Hepatic stellate cell (primary cell): ENCODE results near the gene DCTN1.
"Not testable (repeated sequence)": the region's sequence is repeated elsewhere in the genome, so short reads cannot be mapped to it uniquely, and the experiment has no call there.

Experiments
- DNase-seq: peaks from one replicate; pipeline ENCODE4 v3.0.0; 2011; ENCODE audit warnings: low spot score

The DCTN1 gene

DNA sequence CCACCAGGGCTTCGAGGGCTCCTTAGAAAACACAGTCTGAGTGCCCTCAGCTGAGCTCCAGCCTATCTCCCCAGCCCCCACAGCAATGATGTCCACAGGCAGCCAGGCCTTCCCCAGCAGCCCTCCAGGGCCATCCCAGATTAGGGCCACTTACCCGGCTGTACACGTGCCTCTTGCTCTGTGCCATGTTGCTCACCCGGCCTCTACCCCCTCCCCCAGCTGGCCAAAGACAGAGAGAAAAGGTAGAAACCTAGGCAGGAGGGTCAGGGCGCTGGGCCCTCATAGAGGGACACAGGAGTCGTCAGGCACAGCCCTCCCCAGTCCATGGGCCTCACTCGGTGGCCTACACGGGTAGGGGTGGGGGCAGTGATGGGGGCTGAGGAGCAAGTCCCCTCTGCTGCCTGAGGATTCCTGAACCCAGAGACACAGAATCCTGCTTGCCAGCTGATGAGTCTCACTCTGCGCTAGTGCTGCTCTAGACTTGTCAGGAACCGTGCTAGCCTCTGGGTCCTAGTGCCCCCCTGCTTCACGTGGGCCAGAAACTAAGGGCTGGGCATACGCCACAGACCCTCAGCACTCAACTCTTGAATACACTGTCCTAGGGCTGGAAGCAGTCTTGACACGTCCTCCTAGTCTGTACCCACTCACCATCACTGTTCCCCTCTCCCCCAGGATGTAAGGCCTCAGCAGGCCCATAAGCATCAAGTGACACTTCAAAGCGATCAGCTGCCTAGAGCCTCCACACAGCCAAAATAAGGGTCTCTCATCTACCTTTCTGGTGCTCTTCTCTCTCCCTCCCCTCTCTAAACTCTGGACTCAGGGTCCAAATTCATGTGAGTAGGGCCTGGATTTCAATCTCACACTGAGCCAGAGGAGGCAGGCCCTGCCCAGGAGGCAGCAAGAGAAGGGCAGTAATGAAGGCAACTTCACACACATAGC is at the start of gene DCTN1:
Gene DCTN1 (minus strand): TSS at position 461 of the 939 bp plus-strand sequence. CDS start 274 bp downstream, at position 187.
- peak; percentile 87 for DNase-seq

DNA sequence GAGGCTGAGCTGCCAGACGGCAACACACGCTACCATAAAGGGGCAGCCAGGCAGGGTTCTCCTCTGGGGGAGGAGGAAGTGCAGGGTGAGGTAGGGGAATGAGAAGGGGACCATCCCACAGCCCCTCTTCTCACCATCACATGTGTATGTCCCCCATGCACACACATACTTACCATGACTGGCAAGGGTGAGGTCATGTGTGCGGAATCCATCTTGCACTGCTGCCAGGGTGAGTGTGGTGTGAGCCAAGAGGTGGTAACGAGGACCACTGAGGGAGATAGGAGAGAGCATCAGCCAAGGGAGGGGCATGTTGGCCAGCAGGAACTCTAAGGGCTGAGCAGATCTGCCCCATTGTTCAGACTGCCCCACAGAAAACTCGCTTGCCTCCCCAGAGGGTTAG is 48.6 kb upstream of the DCTN1 start:
- no peak for DNase-seq

DNA sequence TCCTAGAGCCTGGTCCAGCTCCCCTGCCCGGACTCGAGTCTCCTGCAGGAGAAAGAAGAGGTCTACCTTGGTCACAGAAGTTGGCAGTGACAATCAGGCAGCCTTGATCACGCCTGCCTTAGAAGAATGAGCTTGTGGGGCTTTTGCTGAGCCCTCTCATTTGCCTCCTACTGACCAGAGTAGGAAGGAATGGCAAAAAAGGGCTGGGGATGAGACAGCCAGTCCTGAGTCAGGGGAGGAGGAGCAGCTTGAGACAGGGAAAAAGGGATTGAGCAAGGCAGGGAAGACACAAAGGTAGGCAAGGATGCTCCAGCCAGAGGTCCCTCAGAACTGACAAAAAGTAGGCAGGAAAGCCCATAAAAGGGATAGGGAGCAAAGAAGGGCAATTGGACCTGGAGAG is 47.4 kb upstream of the DCTN1 start:
- DNase-seq: no peak

DNA sequence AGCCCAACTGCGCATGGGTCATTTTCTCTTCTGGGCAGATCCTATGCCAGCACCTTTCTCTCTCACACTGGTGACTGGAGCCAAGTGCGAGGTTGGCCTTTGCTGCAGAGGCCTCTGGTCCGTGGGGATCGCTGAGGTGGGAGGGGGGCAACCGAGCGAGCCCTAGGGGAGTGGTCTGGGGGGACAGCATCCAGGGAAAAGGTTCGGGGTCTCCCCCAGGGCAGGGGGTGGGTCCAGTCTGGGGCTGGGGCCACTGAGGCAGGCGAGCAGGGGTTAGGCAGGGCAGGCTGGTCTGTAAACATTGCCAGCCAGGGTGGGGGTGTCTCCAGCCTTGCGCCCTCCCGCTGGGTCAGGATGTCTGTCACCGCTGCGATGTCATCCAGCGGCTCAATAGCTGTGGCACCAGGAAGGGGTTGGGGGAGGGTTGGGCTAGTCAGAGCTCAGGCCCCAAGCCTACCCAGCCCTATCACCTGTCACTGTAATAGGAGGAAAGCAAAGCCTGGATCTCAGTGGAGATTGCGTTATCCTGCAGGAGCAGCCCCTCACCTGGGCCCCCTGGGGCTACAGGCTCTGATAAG is 46.2 kb upstream of the DCTN1 start:
- no peak for DNase-seq

DNA sequence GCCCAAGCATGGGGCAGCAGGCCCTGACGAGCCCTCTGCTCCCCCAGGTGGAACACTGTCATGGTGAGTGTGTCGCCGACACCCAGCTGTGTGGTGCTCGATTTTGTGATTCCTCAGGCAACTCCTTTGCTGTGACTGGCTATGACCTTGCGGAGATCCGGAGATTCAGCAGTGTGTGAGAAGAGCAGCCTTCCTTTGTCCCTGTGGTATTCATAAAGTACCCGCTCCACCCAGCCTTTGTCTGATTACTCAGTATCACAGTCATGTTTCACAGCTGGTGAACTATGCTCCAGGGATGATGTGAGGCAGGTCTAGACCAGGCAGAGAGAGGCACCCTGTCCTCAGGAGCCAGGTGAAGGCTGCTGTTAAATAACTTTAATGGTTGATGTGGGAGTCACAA is 45.4 kb upstream of the DCTN1 start:
- DNase-seq: no peak

DNA sequence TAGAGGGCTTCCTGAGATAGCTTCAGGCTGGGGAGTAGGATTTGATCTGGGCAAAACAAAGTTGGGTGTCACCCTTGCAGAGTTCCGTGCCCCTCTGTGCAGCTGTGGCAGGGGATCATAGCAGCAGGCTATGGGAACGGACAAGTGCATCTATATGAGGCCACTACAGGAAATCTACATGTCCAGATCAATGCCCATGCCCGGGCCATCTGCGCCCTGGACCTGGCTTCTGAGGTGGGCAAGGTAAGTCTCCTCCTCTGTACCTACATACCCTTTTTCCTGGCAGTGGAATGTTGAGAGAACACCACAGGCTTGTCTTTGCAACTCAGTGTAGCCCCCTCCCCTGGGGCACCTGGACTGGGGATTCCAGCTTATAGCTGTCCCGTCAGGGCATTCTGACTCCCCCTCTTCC is 44.9 kb upstream of the DCTN1 start:
- DNase-seq: no peak

DNA sequence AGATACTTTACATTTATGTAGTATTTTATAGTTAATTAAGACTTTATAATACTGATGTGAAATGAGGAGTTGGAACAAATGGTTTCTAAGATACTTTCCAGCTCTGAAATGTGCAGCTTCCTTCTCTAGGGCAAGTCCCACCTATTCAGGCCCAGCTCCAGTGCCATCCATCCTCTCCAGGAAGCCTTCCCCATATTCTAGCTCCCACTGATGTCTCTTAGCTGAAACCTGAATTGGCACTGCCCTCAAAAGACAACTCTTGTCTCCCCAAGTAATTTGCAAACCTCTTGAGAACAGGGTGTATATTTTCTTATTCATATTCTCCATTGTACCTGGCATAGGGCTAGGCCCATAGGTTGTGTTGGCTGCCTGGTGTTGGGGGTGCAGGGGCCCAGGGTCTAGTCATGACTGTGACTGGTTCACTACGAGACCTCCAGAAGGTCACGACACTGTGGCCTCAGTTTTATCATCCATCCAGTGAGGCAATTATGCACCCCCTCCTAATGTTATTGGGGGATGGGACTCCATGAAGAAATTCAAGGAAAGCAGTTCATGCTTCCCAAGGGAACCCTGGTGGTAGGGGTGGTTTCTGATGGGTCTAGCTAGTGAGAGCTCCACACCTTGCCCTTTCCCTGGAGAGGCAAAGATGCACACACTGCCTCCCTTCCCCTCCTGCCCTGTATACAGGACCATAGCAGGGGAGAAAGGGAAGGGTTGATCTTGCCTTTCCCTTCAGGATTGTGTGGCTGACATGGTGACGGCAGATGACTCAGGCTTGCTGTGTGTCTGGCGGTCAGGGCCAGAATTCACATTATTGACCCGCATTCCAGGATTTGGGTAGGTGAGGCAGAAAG is 44.3 kb upstream of the DCTN1 start:
- no peak for DNase-seq

DNA sequence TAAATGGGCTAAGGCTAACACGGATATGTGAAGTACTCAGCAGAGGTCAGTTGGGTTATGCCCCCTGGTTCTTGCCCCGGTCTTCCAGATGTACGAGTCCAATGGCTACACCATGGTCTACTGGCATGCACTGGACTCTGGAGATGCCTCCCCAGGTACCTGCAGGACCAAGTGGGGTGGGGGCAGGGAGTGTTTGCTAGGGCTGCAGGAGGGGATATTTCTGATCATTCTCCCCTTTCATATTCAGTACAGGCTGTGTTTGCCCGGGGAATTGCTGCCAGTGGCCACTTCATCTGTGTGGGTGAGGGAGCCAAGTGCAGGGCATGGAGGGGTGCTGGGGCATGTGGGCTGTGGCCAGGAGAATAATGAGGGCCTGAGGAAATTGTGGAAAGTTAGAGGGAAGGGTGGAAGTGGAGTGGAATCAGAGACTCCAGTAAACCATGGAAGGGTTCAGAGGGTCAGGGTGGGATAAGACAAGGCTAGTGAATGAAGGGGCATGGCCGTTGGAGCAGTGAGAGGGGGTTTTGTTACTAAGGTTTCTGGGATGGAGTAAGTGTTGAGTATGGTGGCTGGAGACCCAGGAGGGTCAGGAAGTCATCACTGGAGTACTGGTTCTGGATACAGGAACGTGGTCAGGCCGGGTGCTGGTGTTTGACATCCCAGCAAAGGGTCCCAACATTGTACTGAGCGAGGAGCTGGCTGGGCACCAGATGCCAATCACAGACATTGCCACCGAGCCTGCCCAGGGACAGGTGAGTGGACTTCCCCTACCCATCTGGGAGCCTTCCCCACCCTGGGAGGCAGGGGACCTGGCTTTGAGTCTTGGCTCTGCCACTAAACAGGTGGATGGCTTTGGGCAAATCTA is 43.4 kb upstream of the DCTN1 start:
- DNase-seq: no peak

DNA sequence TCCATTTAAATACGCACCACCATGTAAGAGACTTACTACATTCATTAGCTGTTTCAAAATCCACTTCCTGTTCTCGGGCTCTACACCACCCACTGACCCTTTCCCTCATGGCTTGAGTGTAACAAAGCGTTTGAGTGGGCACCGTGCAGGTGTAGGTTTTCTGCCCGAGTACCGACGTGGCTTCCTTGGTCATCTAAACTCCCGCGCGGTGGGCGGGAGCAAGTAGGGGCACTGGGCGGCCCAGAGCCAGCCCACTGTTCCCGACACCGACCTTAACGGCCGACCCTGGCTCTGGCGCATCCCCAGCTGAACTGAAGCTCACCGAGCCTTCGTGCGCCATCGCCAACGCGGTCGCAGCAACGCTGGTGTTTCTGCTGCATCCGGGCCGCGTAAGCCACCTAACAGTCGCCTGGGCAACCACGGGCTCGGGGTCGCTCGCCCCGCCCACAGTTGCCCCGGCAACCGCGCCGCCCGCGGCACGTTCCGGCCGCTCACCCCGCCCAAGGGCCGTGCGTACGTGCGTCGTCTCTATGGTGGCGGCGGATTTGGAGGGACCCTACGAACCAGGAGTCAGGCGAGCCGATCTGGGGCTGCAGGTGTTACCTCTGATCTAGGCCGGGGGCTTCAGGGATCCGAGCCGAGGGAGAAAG is 41.2 kb upstream of the DCTN1 start, which contains the start of the genes C2orf81 and WDR54:
Gene C2orf81 (minus strand): TSS at position 399 of the 650 bp plus-strand sequence. CDS start 59 bp downstream, at position 340.
Gene WDR54 (plus strand): TSS at position 510 of the 650 bp plus-strand sequence. CDS start 424 bp downstream, outside the sequence.
- DNase-seq: peak; percentile 96

DNA sequence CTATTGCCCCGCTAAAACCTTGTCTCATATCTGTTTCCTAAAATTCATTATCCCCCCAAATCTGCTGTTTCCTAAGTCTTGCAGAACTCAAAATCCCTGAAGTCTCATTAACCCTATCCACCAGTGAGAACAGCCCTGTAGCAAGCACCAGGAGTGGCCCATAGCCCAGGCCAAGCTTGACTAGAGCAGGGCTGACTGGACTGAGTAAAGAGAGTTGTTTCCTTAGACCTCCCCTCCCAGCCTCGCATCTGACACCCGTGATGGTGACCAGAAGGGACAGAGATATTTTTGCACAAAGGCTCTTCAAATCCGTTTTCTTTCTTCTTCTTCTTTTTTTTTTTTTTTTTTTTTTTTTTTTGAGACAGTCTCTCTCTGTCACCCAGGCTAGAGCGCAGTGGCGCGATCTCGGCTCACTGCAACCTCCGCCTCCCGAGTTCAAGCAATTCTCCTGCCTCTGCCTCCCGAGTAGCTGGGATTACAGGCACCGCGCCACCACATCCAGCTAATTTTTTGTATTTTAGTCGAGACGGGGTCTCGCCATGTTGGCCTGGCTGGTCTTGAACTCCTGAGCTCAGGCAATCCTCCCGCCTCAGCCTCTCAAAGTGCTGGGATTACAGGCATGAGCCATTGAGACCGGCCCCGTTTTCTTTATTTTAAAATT is 40.5 kb upstream of the DCTN1 start:
- DNase-seq: not testable (repeated sequence)

DNA sequence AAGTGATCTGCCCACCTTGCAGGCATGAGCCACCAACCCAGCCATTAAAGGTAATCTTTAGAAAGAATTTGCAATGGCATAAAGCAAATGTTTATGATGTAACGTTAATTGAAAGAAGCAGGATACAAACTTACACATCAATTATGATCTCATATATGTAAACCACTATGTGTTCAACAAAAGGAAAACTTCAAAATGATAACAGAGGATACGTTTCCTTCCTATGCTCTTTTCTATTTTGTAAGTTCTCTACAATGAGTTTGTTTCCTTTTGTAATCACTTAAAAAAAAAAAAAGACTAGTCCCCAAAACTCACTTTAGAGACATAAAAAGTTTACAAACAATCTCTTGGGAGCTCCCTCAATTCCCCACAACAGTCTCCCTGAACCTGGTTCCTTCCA is 39.9 kb upstream of the DCTN1 start:
- no peak for DNase-seq

DNA sequence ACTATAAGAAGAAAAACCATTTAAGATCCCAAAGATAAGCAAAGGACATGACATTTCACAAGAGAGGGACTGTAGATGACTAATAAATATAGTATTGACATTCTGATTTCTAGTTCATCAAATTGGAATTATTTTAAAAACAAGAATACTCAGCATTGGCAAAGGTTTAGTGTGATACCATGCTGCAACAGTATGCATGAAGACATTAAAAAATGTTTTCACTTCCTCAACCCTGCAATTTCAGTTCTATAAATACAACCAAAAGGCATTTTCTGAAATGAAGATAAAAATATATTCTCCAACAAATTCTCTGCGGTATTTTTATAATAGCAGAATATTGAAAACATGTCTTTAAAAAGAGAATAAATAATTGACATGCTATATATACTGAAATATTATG is 39.2 kb upstream of the DCTN1 start:
- DNase-seq: no peak

DNA sequence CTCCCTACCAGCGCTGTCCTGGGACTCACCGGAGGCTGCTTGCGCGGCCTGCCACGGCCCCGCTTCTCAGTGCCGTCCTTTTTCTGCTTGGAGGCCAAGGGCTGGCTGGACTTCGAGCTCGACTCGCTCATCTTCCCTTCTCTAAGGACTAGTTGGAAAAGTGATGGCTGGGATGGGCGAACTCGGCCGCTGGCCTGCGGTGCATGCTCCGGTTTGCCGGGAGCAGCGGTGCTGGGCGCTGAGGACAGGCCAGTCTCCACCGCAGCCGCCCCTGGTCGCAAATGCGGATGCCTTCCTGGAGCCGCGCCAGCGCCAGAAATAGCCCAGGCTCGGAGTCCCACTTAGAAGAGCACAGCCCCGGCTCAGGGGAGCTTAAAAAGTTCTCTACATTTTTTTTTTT is 38.2 kb upstream of the DCTN1 start:
- peak; percentile 62 for DNase-seq

DNA sequence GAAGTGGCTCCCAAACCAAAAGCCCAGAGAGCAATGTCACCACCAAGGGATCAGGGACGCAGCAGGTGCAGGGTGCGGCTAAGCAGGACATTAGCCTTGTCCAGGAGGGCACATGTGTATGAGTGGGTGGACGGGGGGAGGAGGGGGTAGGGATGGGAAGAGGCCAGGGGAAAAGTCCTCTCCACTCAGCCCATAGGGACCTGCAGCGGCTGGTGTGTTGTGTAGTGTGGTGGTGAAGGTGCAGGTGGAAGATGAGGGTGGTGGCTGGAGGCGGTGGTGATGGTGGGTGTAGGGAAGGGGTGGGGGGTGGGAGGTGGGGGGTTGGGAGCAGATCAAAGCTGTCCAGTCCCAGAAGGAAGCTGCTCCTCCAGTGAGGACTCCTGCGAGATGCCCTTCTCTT is 37.7 kb upstream of the DCTN1 start:
- no peak for DNase-seq

DNA sequence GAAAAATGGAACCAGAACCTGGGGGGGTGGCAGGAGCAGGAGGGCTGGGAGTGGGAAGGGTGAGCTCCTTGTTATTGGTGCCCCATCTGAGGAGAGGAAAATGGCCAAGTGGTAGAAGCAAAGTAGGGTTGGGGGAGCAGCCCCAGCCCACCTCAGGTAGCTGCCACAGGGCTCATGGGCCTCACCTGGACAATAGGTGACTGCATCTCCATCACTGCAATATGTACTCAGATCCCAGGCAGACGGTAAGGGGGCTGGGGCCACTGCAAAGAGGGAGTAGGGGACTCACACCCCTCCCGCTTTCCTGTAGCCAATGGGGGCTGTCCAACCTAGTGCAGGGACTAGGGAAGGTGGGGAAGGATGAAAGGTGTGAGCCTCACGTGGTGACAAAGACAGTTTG is 37.1 kb upstream of the DCTN1 start:
- DNase-seq: no peak

DNA sequence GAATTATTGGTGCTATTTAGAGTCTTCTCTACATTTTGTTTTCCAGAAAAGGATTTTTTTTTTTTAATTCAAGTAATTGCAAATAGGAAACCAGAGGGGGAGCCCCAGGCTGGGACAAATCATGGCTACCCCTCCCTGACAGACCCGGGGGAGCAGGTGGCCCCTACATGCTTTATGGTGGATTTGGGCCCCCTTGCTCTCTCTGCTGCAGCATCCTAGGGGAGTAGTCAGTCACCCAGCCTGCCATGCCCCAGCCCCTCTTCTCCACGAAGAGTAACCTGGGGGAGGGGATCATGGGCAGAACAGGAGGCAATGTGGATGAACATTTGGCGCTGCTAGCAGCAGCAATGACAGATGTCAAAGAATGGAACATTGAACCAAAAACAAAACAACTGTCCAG is 36.7 kb upstream of the DCTN1 start:
- no peak for DNase-seq

DNA sequence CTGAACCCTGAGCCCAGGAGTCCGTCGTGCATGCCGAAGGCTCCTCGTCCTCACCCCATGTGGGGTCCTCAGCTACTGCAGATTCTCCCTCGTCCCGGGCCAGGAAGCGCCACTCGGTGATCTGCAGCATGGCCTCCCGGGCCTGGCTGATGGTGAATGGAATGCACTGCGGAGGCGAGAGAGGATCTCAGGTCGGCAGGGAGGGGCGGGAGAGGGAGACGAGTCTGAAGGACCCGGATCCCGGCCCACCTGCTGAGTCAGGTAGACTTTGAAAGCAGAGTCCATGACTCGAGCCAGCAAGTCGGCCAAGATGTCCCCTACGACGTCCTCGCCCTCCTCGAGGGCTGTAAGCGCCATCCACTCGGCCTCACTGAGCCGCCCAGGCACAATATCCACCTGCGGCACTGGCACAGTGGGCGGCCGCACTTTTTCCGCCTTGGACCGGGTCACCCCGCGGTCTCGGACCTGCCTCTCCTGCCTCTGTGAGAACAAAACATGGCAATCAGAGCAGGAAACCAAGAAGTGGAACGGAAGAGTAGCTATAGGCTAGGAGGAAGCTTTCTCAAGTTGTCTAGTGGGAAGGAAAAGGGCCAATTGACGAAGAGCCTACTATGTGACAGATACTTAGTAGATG is 35.8 kb upstream of the DCTN1 start:
- no peak for DNase-seq

DNA sequence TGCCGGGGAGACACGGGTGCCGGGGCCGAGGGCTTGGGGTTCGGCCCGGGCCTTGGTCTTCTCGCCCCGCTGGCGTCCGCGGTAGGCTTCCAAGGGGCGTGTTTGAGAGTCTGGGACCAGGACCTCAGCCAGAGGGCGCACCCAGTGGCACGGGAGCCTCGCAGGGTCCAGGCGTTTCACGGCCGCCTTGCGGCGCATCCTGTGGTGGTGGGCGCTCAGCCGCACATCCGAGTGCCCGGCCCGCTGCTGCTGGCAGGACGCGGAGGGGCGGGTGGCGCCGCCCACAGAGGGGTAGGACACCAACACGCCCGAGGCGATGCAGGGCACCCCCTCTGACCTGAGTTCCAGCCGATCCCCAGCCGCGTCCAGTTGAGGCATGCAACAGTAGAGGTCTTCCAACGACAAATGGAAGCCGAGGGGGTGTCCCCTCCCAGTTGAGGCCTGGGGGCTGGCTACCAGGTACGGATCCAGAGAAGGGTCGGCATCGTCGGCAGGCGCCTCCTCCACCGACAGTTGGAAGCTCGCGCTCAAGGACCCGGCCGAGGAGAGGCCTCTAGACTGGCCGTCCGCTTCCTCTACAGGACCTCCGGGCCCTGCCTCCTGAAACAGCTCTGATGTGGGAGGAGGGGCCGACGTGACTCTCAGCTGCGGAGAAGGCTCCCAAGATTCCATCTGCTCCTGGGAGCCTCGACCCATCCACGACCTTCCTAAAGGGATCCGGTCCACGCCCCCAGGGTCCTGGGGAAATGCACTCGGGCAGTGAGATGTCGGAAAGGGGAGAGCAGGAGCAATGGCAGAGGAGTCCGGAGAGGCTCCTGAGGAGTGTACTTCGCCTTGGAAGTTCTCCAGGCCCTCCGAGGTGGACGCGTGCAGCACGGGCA is 35.0 kb upstream of the DCTN1 start:
- no peak for DNase-seq

DNA sequence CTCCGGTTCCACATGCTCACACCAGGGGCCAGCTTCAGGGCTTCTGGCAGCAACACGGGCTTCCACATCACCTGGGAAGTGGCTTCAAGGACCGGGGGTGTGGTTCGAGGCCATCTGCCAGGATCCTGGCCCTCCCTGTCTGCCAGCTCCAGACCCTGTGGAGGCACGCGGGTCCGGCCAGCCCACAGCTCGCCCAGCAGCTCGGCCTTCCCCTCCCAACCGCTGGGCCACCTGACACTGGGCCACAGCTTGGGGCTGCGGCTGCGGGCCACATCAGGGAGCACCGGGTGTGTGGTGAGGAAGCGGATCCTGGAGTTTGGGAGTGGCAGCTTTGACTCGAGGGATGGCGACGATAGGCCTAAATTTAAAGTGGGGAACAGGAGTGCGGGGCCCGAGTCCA is 34.3 kb upstream of the DCTN1 start:
- no peak for DNase-seq
